MCF 10A (cell line): ENCODE data around the gene SLF2. TPM values are rescaled to one million over a fixed set of nuclear protein-coding genes. Genes with fewer than 3 reads are reported as not detected.

Source experiments
- BruUV-seq: library from RNA; stranded (reverse); fragments of 400-500 nt; replicated peaks from 2 replicates; lab custom pipeline; 2021; lab: Mats Ljungman, UMichigan
- CTCF ChIA-PET: fragments of 300-600 bp; sonication (Branson Sonifier 250); formaldehyde crosslinking; extraction: SDS; loops from one replicate; lab custom pipeline; 2021; ENCODE audit warnings: antibody characterized with exemption, inconsistent platforms; lab: Yijun Ruan, JAX
- POLR2A ChIA-PET: fragments of 300-600, 350-650 bp; sonication (Branson Sonifier 250); formaldehyde crosslinking; extraction: SDS; loops from one replicate; lab custom pipeline; 2020; ENCODE audit warnings: antibody characterized with exemption, inconsistent platforms; lab: Yijun Ruan, JAX
- DNase-seq: peaks from one replicate; pipeline ENCODE4 v3.0.0-alpha.2; 2018; ENCODE audit not compliant: unreplicated experiment
- H3K27ac Mint-ChIP-seq: one replicate; pipeline ENCODE4 v1.8.0; 2022; ENCODE audit warnings: mild to moderate bottlenecking, low read depth, mixed read lengths; ENCODE audit not compliant: unreplicated experiment
- H3K27me3 Mint-ChIP-seq: one replicate; pipeline ENCODE4 v1.8.0; 2022; ENCODE audit warnings: mixed read lengths; ENCODE audit not compliant: insufficient read depth, unreplicated experiment
- H3K36me3 Mint-ChIP-seq: one replicate; pipeline ENCODE4 v1.8.0; 2022; ENCODE audit warnings: mild to moderate bottlenecking, moderate library complexity, mixed read lengths; ENCODE audit not compliant: insufficient read depth, unreplicated experiment
- H3K4me1 Mint-ChIP-seq: one replicate; pipeline ENCODE4 v1.8.0; 2022; ENCODE audit warnings: mixed read lengths; ENCODE audit not compliant: insufficient read depth, unreplicated experiment
- H3K4me3 Mint-ChIP-seq: one replicate; pipeline ENCODE4 v1.8.0; 2022; ENCODE audit warnings: mild to moderate bottlenecking, moderate library complexity, mixed read lengths; ENCODE audit not compliant: unreplicated experiment
- H3K9me3 Mint-ChIP-seq: one replicate; pipeline ENCODE4 v1.8.0; 2022; ENCODE audit warnings: mixed read lengths; ENCODE audit not compliant: unreplicated experiment
- CTCF ChIP-seq: fragments of 200-600 bp; IDR thresholded peaks from one replicate; pipeline ENCODE4 v1.8.0; 2022; ENCODE audit warnings: antibody characterized with exemption, mild to moderate bottlenecking; ENCODE audit not compliant: unreplicated experiment
- intact Hi-C: fragments of 100-400 bp; cut with micrococcal nuclease; formaldehyde crosslinking; loops from 2 replicates; pipeline ENCODE4 v1.14.1; 2022
- total RNA-seq: library from RNA; stranded (reverse); gene quantifications from 2 replicates; pipeline ENCODE4 v1.2.3, GENCODE V29; 2022

The SLF2 gene
- total RNA-seq, 1 experiment from 2014 or later: 27.0 TPM

- Mint-ChIP-seq H3K4me3 (peak overlapping the region; percentile 76), H3K27ac (peak overlapping the region; percentile 17), H3K27me3 (no peaks in the 10 kb centered on the region), H3K36me3 (peaks cover 13% of the 10 kb centered on the region), H3K9me3 (no peaks in the 10 kb centered on the region), H3K4me1 (peaks cover 19% of the 10 kb centered on the region)
- no peak for TF ChIP-seq CTCF
- peak; percentile 5 for DNase-seq
- POLR2A ChIA-PET: interaction anchor here (0.6 to 7.5 kb wide), 4 partner anchors 9 to 37 kb away, joined by 3 to 74 read pairs (median 3); partner anchors contain the start of genes PDZD7 and SFXN3
- intact Hi-C loops: no loop called here
- no TSS peak for BruUV-seq
- CTCF ChIA-PET: interaction anchor here (1.0 to 5.9 kb wide), 3 partner anchors 11 to 28 kb away, joined by 3 to 60 read pairs (median 11); no protein-coding TSS in a partner anchor
Measured at GRCh38 chr10:101000915-101001658, 88.3 kb downstream of the SLF2 start.

GRCh38 chr10:101001659-101002035 is 88.9 kb downstream of the SLF2 start:
- no TSS peak for BruUV-seq
- H3K36me3 Mint-ChIP-seq: peaks cover 19% of the 10 kb centered on the region
- H3K27me3 Mint-ChIP-seq: no peaks in the 10 kb centered on the region
- TF ChIP-seq CTCF: no peak
- no peak for DNase-seq
- POLR2A ChIA-PET: interaction anchor here (1.1 to 7.5 kb wide), 2 partner anchors 17 to 29 kb away, joined by 3 to 74 read pairs; partner anchors contain the start of genes PDZD7 and SFXN3
- intact Hi-C loops: no loop called here
- peak overlapping the region; percentile 17 for H3K27ac Mint-ChIP-seq
- peak overlapping the region; percentile 76 for H3K4me3 Mint-ChIP-seq
- H3K9me3 Mint-ChIP-seq: no peaks in the 10 kb centered on the region
- H3K4me1 Mint-ChIP-seq: peaks cover 19% of the 10 kb centered on the region
- CTCF ChIA-PET: interaction anchor here (0.5 to 5.9 kb wide), 4 partner anchors 10 to 74 kb away, joined by 3 to 60 read pairs (median 8); no protein-coding TSS in a partner anchor

GRCh38 chr10:101002456-101002855 is 89.7 kb downstream of the SLF2 start:
- no peak for DNase-seq
- Mint-ChIP-seq H3K9me3 (no peaks in the 10 kb centered on the region), H3K27ac (no peak overlapping the region), H3K4me1 (peaks cover 19% of the 10 kb centered on the region), H3K36me3 (peaks cover 19% of the 10 kb centered on the region), H3K4me3 (no peak overlapping the region), H3K27me3 (no peaks in the 10 kb centered on the region)
- POLR2A ChIA-PET: interaction anchor here (1.0 to 7.5 kb wide), 2 partner anchors 17 to 28 kb away, joined by 3 to 74 read pairs; partner anchors contain the start of genes PDZD7 and SFXN3
- CTCF ChIA-PET: interaction anchor here (1.1 to 5.9 kb wide), 3 partner anchors 9 to 39 kb away, joined by 3 to 60 read pairs (median 11); no protein-coding TSS in a partner anchor
- BruUV-seq: no TSS peak
- TF ChIP-seq CTCF: no peak
- intact Hi-C loops: no loop called here

- no peaks in the 10 kb centered on the region for H3K27me3 Mint-ChIP-seq
Measured at GRCh38 chr10:101003639-101004206, 91.0 kb downstream of the SLF2 start.

More at GRCh38 chr10:101003639-101004206, 91.0 kb downstream of the SLF2 start:
- H3K27ac Mint-ChIP-seq: no peak overlapping the region
- no peak for DNase-seq
- ChIA-PET POLR2A (interaction anchor here (1.0 to 7.5 kb wide), 2 partner anchors 15 to 27 kb away, joined by 3 to 74 read pairs; partner anchors contain the start of genes PDZD7 and SFXN3), CTCF (interaction anchor here (0.6 to 5.9 kb wide), 7 partner anchors 8 to 91 kb away, joined by 3 to 60 read pairs (median 5); no protein-coding TSS in a partner anchor)
- H3K9me3 Mint-ChIP-seq: no peaks in the 10 kb centered on the region
- H3K4me1 Mint-ChIP-seq: peaks cover 10% of the 10 kb centered on the region
- intact Hi-C loops: no loop called here
- peaks cover 19% of the 10 kb centered on the region for H3K36me3 Mint-ChIP-seq
- TF ChIP-seq CTCF: no peak
- BruUV-seq: no TSS peak
- H3K4me3 Mint-ChIP-seq: no peak overlapping the region
